ENCODE measurements around the gene SMAD2.

SMAD2 gene

DNA sequence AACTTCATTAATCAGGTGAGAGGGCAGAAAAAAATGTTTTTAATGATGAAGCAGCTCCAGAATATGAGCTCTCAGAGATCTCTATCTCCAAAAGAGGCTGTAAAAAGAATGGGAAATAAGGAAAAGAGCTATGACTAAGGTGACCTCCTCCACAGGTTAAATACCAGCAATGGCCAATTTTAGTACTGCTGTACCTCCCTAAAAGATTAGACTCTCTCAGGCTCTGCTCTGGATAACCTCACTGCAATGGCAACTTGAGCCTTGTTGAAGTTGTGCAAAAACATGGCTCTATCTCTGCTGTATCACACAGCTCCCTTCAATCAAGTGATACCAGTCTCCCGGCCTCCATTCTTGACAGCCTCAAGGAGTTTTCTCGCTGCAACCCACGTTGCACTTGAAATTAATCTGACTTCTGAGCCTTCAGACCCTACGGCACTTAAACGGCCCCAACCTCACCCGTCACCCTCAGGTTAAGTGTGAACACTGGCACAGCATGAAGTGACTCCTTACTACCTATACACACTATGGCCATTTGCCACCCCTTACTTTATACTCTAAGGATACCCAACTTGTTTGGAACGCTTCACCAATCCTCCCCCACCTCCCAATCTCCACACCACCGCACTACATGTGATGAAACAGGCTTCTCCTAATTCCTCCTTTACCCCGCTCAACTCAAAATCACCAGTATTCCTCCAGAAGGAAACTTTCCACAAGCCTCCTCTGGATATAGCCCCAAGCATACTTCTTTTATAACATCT is 36.3 kb downstream of the SMAD2 start:
- no peak for DNase-seq

DNA sequence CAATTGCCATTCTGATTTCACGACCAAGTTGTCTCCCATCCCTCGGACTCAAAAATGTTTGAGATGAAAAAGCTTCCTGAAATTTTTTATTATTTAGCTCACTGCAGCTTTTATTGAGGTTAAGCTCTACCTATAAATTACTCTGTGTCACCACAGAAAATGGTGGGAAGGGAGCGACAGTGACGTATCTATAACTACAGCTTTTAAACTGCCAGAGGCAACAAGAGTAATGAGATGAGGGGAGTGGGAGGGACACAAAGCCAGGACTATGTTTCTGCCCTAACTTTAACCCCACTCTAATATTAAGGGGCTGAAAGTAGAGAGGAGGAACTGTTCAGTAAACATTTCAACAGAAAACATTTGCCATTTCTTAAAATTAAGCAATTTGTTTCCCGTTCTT is 37.4 kb downstream of the SMAD2 start:
- DNase-seq: no peak

DNA sequence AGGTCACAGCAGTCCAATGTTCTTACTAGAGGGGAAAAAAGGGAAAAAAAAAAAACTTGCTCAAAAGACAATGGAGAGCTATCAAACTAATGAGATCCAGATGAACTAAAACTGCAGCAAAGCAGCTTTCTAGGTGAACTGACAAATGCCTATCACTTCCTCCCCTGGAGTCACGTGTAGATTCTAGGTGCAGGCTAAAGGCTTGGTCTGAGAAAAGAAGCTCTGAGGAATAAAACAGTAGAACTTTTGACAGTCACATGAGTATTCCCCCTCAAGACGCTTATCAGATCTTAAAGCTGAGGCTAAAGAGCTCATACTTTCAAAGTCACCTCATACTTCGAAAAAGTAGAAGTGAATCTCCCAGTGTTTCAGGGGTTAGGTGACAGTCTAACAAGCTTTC is 42.3 kb downstream of the SMAD2 start:
- no peak for DNase-seq

DNA sequence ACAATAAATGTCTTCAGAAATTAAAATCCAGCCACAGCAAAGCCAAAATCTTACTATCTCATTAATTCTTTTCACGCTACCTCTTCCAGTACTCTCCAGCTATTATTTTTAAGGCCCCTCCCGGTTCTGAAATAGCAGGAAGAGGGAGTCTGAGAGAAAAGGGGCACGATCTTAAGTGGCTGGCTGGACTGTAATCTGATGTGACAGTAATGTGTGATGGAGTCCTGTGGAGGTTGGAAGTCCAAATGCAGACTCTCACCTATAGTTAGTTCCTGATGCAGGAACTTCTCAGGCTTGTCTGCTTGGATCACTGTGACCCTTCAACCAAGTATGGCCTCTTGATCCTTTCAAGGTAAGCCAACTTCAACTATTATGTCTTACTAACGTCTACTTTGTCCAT is 43.2 kb downstream of the SMAD2 start:
- DNase-seq: peak; percentile 53

DNA sequence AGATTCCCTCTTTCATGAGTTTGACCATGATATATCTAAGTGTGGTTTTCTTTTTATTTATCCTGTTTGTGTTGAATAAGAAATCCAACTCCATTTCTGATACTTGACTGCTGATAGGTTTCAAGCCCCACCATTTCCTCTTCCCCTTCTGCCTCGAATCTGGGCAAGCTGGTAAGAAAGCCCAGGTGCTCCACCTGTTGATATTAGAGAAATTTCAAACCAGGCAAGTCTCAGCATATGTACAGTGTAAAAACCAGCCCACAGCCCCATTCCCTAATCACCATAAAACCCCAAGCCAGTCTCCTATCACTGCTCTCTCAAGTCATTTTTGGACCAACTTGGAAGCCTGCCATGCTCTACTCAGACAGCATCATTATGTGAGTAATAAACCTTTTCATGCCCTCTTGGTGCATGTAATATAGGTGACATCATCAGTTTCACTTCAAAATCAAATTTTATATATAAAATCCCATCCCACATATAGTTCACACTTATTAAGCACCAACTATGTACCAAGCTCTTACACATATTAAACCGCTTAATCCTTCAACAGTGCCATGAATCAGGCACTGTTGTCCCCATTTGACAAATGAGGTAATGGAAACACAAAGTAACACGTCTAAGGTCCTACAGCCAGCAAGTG is 46.6 kb downstream of the SMAD2 start:
- DNase-seq: no peak

DNA sequence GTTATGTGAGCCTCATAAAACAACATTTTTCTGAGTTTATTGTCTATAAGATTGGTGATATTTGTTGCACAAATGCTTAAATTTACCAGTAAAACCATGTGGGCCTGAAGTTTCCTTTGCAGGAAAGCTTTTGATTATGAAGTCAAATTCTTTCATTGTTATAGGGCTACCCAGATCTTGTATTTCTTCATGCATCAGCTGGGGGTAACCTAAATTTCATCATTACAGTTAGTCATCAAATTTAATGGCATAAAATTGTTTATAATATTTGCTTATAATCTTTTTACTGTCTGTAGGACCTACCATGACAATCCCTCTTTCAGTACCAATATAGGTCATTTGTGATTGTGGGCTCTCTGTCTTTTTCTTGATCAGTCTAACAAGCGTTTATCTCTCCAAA is 47.8 kb downstream of the SMAD2 start:
- DNase-seq: no peak

DNA sequence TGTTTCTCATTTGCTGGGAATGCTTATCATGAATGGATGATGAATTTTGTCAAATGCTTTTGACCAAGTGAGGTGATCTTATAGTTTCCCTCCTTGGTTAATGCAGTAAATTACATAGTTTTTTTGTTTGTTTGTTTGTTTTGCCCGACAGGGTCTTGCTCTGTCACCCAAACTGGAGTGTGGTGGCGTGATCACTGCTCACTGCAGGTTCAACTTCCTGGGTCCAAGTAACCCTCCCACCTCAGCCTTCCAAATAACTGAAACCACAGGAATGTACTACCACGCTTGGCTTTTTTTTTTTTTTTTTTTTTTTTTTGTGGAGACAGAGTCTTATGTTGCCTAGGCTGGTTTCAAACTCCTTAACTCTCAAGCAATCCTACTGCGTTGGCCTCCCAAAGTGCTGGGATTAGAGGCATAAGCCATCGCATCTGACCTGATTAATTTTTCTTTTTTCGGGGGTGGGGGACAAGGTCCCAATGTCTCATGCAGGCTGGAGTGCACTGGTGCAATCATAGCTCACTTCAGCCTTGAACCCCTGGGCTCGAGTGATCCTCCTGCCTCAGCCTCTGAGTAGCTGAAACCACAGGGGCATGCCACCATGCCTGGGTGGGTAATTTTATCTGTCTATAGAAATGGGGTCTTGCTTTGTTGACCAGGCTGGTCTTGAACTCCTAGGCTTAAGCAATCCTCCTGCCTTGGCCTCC is 48.6 kb downstream of the SMAD2 start:
- DNase-seq: no peak

DNA sequence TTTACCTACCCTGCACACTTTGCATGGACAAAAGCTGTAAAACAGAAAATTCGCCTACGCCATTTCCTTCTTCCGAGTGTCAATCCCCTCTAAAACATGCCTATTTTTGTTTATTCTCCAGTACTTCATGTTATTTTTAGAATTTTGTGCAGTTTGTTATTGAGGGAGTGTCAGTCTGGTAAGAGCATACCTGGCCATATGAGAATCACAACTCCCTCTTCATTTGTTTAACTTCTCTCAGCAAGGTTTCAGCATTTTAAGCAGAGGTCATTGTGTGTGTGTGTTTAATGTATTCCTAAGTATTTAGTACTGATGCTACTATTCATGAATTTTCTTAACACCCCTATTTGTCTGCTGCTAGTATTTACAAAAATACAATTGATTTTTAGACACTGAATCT is 49.4 kb downstream of the SMAD2 start:
- no peak for DNase-seq

DNA sequence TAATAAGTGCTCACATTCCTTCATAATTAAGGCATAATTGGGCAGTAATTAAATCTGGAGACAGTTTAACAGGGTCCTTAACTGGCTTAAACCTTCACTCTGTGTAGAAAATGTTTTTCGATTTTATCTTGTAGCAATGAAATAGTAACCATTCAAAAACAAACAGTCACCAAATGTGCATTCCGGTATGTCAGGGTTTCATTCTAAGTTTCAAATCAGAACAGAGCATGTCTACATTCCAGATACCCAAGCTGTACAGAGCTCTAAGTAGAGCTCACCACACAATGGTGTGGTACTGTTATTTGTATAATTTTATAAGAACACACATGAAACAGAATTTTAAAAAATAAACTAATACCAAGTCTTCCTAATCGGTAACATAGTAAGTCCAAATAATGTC is 52.6 kb downstream of the SMAD2 start:
- no peak for DNase-seq

DNA sequence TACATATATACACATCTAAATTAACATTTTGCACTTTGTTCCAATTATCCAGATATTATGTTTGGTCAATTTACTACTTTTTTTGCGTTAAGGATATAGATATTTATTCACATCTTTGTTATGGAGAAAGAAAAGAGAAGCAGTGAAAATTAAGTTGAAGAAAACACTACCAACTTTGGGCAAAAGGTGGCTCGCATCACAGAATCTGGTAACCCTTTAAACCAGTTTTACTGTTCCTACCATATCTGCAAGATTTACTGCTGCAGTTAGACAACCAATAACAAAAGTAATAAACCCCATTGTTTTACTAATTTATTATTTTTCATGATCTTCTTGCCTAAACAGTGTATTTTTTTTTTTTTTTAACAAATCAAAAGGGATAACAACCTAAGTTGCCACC is 53.6 kb downstream of the SMAD2 start:
- DNase-seq: no peak

DNA sequence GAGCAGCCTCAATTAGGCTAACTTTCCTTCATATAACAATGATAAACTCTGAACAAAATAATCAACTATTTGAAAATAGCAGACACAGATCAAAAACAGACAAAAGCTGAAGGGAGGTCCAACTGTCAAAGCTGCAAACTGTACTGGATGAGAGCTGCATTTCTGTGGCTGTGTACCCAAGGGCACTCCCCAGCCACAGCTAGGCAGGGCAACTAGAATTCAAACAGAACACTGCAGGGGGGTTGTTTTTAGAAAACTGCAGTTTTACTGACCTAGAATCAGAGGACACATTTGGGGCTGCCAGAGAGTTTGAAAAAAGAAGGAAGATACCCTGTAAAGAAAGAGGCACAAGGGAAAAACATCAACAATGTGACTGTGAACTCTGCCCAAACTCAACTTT is 56.8 kb downstream of the SMAD2 start:
- DNase-seq: peak; percentile 40

DNA sequence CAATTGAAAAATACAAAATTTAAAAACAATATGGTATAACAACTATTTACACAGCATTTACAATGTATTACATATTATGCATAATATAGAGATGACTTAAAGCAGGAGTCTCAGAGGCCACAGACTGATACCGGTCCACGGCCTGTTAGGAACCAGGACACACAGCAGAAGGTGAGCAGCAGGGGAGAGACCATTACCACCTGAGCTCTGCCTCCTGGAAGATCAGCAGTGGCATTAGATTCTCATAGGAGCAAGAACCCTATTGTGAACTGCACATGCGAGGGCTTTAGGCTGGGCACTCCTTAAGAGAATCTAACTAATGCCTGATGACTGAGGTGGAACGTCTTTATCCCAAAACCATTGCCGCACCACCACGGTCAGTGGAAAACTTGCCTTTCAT is 58.0 kb downstream of the SMAD2 start:
- DNase-seq: no peak

DNA sequence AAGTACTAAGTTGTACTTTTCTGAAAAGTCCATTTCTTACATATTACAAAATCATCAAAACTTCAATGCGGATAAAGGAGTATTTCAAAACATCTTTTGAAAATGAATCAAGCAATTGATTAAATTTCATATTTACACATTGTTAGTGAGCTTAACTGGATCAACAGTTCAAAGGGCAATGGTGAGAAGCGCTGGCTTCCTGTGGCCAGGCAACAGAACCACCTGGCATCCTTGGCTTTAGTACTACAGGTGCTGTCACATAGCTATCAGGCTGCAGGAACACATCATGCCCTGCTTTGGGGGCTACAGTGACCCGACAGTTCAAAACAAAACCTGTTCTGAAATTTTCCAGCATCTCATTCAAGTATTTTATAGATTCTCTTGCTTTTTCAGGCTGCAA is 59.2 kb downstream of the SMAD2 start:
- no peak for DNase-seq

DNA sequence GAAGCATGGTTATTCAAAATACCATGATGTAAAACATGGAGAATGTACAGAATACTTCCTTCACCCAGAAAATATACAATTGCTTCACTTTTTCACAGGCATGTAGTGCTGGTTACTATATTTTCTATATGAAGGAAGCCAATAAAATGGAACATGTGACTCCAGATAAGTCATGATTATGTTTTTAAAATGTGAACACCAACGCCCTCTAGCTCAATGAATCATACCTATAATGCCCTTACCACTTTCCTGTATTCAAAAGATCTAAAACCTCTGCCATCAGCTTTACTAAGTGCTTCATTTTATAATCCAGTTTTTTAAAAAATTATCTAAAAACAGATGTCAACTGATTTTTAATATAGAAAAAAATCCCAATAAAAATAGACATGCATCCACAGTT is 59.9 kb downstream of the SMAD2 start:
- DNase-seq: no peak

DNA sequence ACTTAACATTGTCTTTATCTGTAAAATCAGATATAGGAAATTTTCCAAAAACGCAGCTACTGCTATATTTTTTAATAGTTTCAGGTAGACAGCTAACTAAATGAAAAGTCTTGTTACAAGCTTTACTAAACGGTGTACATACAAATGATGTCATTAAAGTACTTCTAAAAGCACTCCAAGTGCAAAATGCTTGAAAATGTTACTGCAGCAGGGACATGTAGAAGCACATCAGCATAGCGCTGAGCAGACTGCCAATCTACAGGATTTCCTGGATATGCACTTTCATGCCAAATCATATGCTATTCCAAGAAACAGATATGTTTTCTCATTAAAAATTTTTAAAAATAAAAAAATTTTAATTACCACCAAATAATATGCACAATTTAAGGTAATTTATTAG is 61.7 kb downstream of the SMAD2 start:
- no peak for DNase-seq

DNA sequence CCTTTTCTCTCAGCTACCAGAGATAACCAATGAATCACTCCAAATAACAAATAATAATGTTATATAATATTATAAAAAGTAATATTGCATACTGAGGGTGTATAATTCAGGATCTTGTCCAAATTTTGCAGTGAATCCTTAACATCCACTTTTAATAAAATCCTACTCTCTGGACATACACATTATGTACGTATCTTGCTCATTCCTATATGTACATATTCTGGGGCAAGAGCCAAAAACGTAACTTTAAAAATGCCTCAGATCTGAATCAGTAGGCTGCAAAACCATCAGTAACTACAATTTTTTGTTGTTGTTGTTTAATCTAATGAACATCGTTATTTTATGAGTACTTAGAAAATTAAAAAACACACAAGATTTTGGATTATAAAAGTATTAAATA is 65.3 kb downstream of the SMAD2 start:
- DNase-seq: no peak

DNA sequence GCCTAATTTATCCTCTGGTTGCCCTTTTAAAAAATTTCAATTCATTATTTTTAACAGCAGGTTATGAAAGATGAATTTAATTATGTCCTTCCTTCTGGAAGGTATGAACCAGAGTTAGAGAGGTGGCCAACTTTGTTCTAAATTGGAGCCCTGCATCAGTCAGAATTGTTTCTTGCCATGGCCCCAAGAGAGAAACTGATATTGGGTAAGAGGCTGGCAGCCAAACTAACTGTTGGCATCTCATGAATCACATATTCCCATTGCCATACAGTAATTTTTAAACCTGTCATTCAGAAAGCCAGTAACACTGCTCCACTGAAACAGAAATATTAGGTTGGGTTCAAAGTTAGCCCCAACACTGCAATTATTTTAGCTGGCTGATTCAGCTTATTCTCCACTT is 67.4 kb downstream of the SMAD2 start:
- DNase-seq: no peak

DNA sequence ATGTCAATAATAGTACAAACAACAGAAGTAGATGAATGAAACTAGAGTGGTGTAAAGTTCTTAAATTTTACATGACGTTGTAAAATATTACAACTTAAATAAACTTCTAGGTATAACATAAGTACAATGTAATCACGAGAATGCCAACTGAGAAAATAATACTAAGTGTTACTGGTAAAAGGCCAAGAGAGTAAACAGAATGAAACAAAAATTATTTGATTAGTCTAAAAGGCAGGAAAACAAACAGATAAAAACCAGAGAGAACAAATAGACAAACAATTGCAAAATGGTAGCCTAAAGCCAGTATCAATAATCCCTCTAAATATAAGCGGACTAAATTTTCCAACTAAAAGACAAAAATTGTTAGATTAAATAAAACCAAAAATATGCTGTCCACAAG is 71.9 kb downstream of the SMAD2 start:
- peak; percentile 31 for DNase-seq

DNA sequence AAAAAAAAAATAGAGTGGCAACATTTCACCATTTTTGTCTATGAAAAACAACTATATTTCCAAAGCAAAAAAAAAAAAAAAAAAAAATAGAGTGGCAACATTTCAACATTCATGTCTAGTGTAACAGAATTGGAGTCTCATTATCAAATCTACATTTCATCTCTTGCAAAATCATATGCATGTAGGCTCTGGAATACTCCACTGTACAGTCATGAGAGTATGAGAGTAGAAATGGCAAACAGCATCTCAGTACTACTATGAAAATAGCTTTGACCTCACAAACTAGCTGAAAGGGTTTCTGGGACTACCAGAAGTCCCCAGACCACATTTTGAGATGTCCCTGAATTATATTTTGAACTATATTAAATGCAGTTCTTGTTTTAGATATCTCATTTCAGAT is 82.8 kb downstream of the SMAD2 start:
- no peak for DNase-seq

DNA sequence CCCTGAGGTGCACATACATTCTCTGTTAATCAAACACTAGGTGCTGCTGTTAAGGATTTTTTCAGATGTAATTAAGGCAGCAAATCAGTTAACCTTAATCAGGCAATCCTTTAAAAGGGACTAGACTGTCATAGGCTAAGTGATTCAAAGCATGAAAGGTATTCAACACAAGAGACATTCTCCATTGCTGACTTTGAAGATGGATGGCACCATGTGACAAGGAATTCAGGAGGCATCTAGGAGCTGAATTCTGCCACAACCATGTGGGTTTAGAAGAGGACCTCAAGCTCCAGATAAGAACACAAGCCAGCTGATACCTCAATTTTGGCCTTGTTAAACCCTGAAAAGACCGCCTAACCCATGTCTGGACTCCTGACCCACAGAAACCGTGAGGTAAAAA is 84.0 kb downstream of the SMAD2 start:
- DNase-seq: no peak

DNA sequence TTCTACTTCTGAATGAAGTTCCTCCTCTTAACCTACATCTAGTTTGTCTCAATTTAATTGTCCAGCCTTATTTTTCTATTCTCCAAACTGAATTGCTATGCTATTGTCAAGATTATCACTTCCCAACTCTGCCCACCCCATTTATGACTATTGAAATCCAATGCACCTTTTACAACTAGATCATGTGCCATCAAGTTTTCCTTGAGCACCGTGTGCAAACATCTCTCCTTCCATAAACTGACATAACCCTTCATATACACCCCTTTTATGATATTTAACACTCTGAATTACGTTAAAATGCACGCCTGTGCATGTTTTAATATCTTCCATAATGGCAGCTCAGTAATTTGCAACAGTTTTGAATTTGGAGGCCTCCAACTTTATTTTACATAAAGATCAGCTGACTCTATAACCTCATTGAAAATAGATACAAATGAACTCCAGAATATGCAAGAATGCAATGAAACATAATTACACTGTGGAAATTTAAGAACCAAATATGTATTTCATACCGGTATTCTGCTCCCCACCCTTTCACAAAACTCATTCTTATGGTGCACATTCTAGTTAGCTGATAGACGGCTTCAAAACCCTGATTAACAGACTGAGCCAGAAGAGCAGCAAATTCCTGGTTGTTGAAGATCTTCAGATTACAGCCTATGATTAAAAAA is 85.5 kb downstream of the SMAD2 start:
- no peak for DNase-seq

DNA sequence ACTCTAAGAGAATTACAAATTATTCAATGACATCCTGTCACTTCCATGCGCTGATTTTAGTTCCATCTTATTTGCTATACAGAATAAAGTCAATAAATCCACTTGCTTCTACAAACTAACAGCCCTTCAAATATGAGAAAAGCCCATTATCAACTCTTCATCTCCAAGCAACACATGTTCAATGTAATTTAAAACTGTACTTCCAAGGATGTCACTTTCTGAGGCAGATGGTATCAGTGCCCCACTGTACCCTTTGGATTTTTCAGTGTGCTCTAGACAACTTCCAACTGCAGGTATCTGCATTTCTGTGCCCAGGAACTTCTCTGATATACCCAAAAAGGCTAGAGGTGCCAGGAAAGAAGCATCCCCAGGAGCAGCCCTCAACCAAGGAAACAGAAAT is 87.6 kb downstream of the SMAD2 start:
- DNase-seq: no peak

DNA sequence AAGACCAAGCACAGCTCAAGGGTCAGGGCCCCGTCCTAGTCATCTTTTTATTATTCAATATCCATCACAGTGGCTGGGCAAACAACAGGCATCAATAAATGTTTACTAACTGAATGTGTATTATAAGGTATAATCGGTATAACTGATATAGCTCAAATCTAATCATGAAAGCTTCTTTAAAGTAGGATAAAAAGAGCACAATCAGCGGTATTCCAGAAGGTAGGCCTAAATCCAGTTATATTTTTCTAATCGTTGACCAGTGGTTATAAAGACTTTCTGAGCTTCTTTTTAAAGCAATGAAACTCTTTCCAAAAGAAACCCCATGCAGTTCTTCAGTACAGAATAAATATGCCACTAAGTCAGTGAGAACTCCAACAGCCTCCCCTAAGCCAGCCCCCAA is 92.1 kb downstream of the SMAD2 start:
- DNase-seq: no peak

DNA sequence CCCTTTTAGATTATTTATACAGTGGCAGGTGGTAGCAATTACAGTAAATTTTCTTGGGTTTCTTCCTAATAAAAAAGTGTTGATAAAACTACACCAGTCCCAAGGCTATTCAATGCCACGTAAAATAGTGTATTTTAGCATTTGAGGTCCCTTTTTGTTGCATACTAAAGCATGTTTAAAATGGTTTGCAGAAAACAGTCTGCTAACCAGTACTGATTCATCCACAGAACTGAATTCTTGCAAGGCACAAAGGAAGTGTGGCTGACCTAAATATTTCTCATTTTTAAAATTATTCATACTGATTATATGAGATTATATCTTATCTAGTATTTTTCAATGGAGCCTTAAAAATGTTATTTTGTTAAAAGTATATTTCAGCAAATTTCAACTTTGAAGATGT is 98.1 kb downstream of the SMAD2 start:
- no peak for DNase-seq
